ENCODE data around the gene NAA35.
A peak's percentile ranks its signal among the peaks of the same experiment; 100 is the strongest.

The NAA35 gene

GRCh38 chr9:86034863-86035734 lies 94.2 kb downstream of the NAA35 start:
- TF ChIP-seq FOXA1 (IDR thresholded peaks at IDR 0.05), result no peak
- TF ChIP-seq FOXK2 (IDR thresholded peaks at IDR 0.05), result no peak
- TF ChIP-seq L3MBTL2 (conservative IDR thresholded peaks at IDR 0.05), result no peak
- TF ChIP-seq PKNOX1 (IDR thresholded peaks at IDR 0.05), result no peak
- TF ChIP-seq ARNT (IDR thresholded peaks at IDR 0.05), result no peak
- no peak for TF ChIP-seq LEF1 (IDR thresholded peaks at IDR 0.05; ENCODE audit: borderline replicate concordance)
- TF ChIP-seq ELF4 (IDR thresholded peaks at IDR 0.05), result no peak
- no peak for TF ChIP-seq BHLHE40 (IDR thresholded peaks at IDR 0.05; ENCODE audit: borderline replicate concordance)
- TF ChIP-seq NFRKB (IDR thresholded peaks at IDR 0.05), result no peak
- TF ChIP-seq SP1 (IDR thresholded peaks at IDR 0.05), result no peak
- TF ChIP-seq ZNF384 (IDR thresholded peaks at IDR 0.05), result no peak
- ChIA-PET CTCF (no interaction called here), POLR2A (no interaction called here)
- DNase-seq (ENCODE audit: extremely low spot score), result peak; percentile 76

DNA sequence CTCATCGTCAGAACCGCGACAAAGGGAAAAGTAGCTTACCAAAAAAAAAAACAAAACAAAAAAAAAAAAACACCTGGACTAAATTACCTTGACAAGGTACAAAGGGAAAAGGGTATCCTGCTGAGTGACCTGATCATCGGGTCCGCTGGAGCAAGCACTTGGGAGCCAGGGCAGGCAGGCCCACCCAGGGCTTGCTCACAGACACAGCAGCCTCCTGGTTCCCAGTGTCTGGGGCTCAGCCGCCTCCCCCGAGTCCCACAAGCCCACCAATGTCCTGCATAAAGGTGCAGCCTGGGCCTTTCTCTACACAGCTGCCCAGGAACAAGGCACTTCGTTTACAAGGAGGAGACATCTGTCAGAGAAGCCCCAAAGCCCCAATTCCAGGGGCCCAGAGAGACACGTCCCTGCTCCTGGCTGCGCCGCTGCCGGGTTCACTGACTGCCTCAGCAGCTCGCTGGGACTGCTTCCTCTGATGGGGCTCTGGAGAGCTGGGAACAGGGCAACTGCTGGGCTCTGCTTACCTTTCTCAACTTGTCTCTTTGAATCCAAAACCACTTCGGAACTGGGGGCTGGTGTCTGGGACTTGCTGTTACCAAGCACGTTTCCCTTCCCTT lies 95.0 kb downstream of the NAA35 start:
- no peak for TF ChIP-seq FOXA1 (IDR thresholded peaks at IDR 0.05)
- TF ChIP-seq PKNOX1 (IDR thresholded peaks at IDR 0.05), result no peak
- no peak for TF ChIP-seq FOXK2 (IDR thresholded peaks at IDR 0.05)
- TF ChIP-seq SUZ12 (IDR thresholded peaks at IDR 0.05), result no peak
- no peak for TF ChIP-seq FOXM1 (IDR thresholded peaks at IDR 0.05; ENCODE audit: borderline replicate concordance)
- TF ChIP-seq HDGF (IDR thresholded peaks at IDR 0.05; ENCODE audit: borderline replicate concordance), result no peak
- TF ChIP-seq SP1 (IDR thresholded peaks at IDR 0.05), result no peak
- TF ChIP-seq ZNF384 (IDR thresholded peaks at IDR 0.05), result no peak
- no peak for TF ChIP-seq L3MBTL2 (conservative IDR thresholded peaks at IDR 0.05)
- TF ChIP-seq BHLHE40 (IDR thresholded peaks at IDR 0.05; ENCODE audit: borderline replicate concordance), result no peak
- TF ChIP-seq LEF1 (IDR thresholded peaks at IDR 0.05; ENCODE audit: borderline replicate concordance), result no peak
- no peak for TF ChIP-seq NFRKB (IDR thresholded peaks at IDR 0.05)
- no peak for DNase-seq (ENCODE audit: extremely low spot score)
- POLR2A ChIA-PET, result no interaction called here
- CTCF ChIA-PET, result no interaction called here

DNA sequence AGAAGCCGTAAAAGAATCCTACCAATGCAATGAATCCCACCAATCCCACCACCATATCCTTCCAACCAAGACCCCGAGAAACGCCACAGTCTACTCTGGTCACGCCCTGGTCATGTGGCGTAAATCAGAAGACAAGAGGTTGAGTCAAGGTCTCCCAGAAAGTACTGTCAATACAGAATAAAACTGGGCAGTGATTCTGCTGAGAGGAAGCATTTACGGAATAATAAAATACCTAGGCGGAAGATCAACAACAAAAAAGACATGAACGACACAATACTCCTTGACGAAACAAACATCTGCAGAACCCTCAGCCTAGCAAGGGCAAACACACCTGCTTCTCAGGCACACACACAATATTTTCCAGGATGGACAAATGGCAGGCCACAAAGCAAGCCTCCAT lies 95.6 kb downstream of the NAA35 start:
- no peak for DNase-seq (ENCODE audit: extremely low spot score)
- CTCF ChIA-PET, result no interaction called here

GRCh38 chr9:86039991-86040860 lies 99.3 kb downstream of the NAA35 start:
- TF ChIP-seq SP1 (IDR thresholded peaks at IDR 0.05) (no peak), L3MBTL2 (conservative IDR thresholded peaks at IDR 0.05) (no peak), FOXA1 (IDR thresholded peaks at IDR 0.05) (no peak)
- no peak for DNase-seq (ENCODE audit: extremely low spot score)
- CTCF ChIA-PET, result no interaction called here
- POLR2A ChIA-PET, result no interaction called here

More for the DNA sequence above, 95.6 kb downstream of the NAA35 start:
- TF ChIP-seq FOXK2 (IDR thresholded peaks at IDR 0.05) (no peak), L3MBTL2 (conservative IDR thresholded peaks at IDR 0.05) (no peak), ELF4 (IDR thresholded peaks at IDR 0.05) (no peak), HDGF (IDR thresholded peaks at IDR 0.05; ENCODE audit: borderline replicate concordance) (no peak), FOXM1 (IDR thresholded peaks at IDR 0.05; ENCODE audit: borderline replicate concordance) (no peak), TARDBP (IDR thresholded peaks at IDR 0.05) (no peak), NFRKB (IDR thresholded peaks at IDR 0.05) (no peak), BHLHE40 (IDR thresholded peaks at IDR 0.05; ENCODE audit: borderline replicate concordance) (no peak)
- POLR2A ChIA-PET, result no interaction called here

GRCh38 chr9:86040861-86041155 lies 99.9 kb downstream of the NAA35 start:
- ChIA-PET POLR2A (no interaction called here), CTCF (no interaction called here)
- DNase-seq (ENCODE audit: extremely low spot score), result no peak
- TF ChIP-seq HDGF (IDR thresholded peaks at IDR 0.05; ENCODE audit: borderline replicate concordance), result no peak

GRCh38 chr9:86041311-86041741 lies 100.4 kb downstream of the NAA35 start:
- ChIA-PET POLR2A (no interaction called here), CTCF (no interaction called here)
- TF ChIP-seq PKNOX1 (IDR thresholded peaks at IDR 0.05) (peak; percentile 76), BHLHE40 (IDR thresholded peaks at IDR 0.05; ENCODE audit: borderline replicate concordance) (no peak), FOXK2 (IDR thresholded peaks at IDR 0.05) (no peak), SP1 (IDR thresholded peaks at IDR 0.05) (no peak)
- DNase-seq (ENCODE audit: extremely low spot score), result peak; percentile 22
